ENCODE data around the gene CKB. TPM values are rescaled to one million over a fixed set of nuclear protein-coding genes. Genes with fewer than 3 reads are reported as not detected.

The CKB gene
- total RNA-seq, 1 donor from 2014 or later, result 661 TPM

GRCh38 chr14:103520269-103520656, 2.4 kb downstream of the CKB start:
- intact Hi-C loops (cut with micrococcal nuclease), result no loop called here
- H3K4me1 ChIP-seq, result peaks cover 91% of the 10 kb centered on the region
- no peak for DNase-seq
- H3K4me3 ChIP-seq, result peak overlapping the region; percentile 68
- no peak for TF ChIP-seq CTCF (IDR thresholded peaks at IDR 0.05; ENCODE audit: borderline replicate concordance)
- H3K27me3 ChIP-seq (ENCODE audit: low read depth), result no peaks in the 10 kb centered on the region
- H3K27ac ChIP-seq (replicated peaks), result peak overlapping the region; percentile 89
- H3K36me3 ChIP-seq, result no peaks in the 10 kb centered on the region
- H3K9me3 ChIP-seq (replicated peaks), result no peaks in the 10 kb centered on the region

GRCh38 chr14:103519837-103520212, 2.8 kb downstream of the CKB start:
- intact Hi-C loops (cut with micrococcal nuclease), result loop anchor here (2.0 kb wide), 1 partner anchor 27 kb away; no protein-coding TSS in a partner anchor
- no peak for TF ChIP-seq CTCF (IDR thresholded peaks at IDR 0.05; ENCODE audit: borderline replicate concordance)
- DNase-seq, result peak; percentile 40
- Histone ChIP-seq H3K4me3 (no peak overlapping the region), H3K27ac (replicated peaks) (peak overlapping the region; percentile 89), H3K36me3 (no peaks in the 10 kb centered on the region), H3K27me3 (ENCODE audit: low read depth) (no peaks in the 10 kb centered on the region), H3K4me1 (peaks cover 91% of the 10 kb centered on the region), H3K9me3 (replicated peaks) (no peaks in the 10 kb centered on the region)

- Histone ChIP-seq H3K4me1 (peaks cover 86% of the 10 kb centered on the region), H3K27ac (replicated peaks) (peak overlapping the region; percentile 89), H3K9me3 (replicated peaks) (no peaks in the 10 kb centered on the region), H3K27me3 (ENCODE audit: low read depth) (no peaks in the 10 kb centered on the region), H3K36me3 (no peaks in the 10 kb centered on the region), H3K4me3 (no peak overlapping the region)
- intact Hi-C loops (cut with micrococcal nuclease), result loop anchor here (2.0 kb wide), 1 partner anchor 28 kb away; no protein-coding TSS in a partner anchor
- no peak for TF ChIP-seq CTCF (IDR thresholded peaks at IDR 0.05; ENCODE audit: borderline replicate concordance)
- peak; percentile 19 for DNase-seq
These were observed 3.4 kb downstream of the CKB start for GRCh38 chr14:103519043-103519836.

- Histone ChIP-seq H3K27ac (replicated peaks) (peak overlapping the region; percentile 89), H3K4me1 (peaks cover 88% of the 10 kb centered on the region), H3K36me3 (no peaks in the 10 kb centered on the region), H3K9me3 (replicated peaks) (no peaks in the 10 kb centered on the region), H3K4me3 (no peak overlapping the region), H3K27me3 (ENCODE audit: low read depth) (no peaks in the 10 kb centered on the region)
- peak; percentile 66 for DNase-seq
- peak; percentile 95 for TF ChIP-seq CTCF (IDR thresholded peaks at IDR 0.05; ENCODE audit: borderline replicate concordance)
- intact Hi-C loops (cut with micrococcal nuclease), result loop anchor here (2.0 kb wide), 1 partner anchor 28 kb away; no protein-coding TSS in a partner anchor
These were observed 4.1 kb downstream of the CKB start for GRCh38 chr14:103518422-103519042.

- Histone ChIP-seq H3K4me1 (peaks cover 88% of the 10 kb centered on the region), H3K4me3 (no peak overlapping the region), H3K9me3 (replicated peaks) (no peaks in the 10 kb centered on the region), H3K27ac (replicated peaks) (peak overlapping the region; percentile 89), H3K27me3 (ENCODE audit: low read depth) (no peaks in the 10 kb centered on the region), H3K36me3 (no peaks in the 10 kb centered on the region)
- TF ChIP-seq CTCF (IDR thresholded peaks at IDR 0.05; ENCODE audit: borderline replicate concordance), result no peak
- no peak for DNase-seq
- intact Hi-C loops (cut with micrococcal nuclease), result loop anchor here (2.0 kb wide), 1 partner anchor 29 kb away; no protein-coding TSS in a partner anchor
These were observed 4.8 kb downstream of the CKB start for GRCh38 chr14:103517721-103518421.
